Kidney (tissue), 14 donors: ENCODE measurements around the gene PLEK. TPM values are rescaled to one million over a fixed set of nuclear protein-coding genes. Genes with fewer than 3 reads are reported as not detected.

Experiments used
- DNase-seq, 5 donors: peaks; one replicate each; pipeline ENCODE4 v3.0.0-alpha.2; 2013 to 2020
- FAIRE-seq: peaks from 2 replicates; lab custom pipeline; 2012; peaks lifted over from hg19 to GRCh38; lab: Jason Lieb, UNC
- H3K27ac ChIP-seq, 2 donors: one replicate each; pipeline ENCODE4 v1.7.0; 2013; ENCODE audit warnings: low read depth in 2 of 2, low read length in 2 of 2, inconsistent platforms in 1 of 2
- H3K27me3 ChIP-seq: one replicate; pipeline ENCODE4 v1.7.1; 2013; ENCODE audit warnings: low read length, inconsistent platforms; ENCODE audit not compliant: control insufficient read depth, insufficient read depth
- H3K36me3 ChIP-seq, 3 donors: one replicate each; pipeline versions ENCODE4 v1.7.0 to v1.7.1; 2013; ENCODE audit warnings: low read length in 3 of 3, control low read depth in 1 of 3, inconsistent platforms in 1 of 3; ENCODE audit not compliant: insufficient read depth in 3 of 3, control insufficient read depth in 2 of 3
- H3K4me1 ChIP-seq, 3 donors: one replicate each; pipeline versions ENCODE4 v1.7.0 to v1.7.1; 2013; ENCODE audit warnings: low read length in 3 of 3, inconsistent platforms in 1 of 3, low read depth in 1 of 3; ENCODE audit not compliant: control insufficient read depth in 2 of 3, insufficient read depth in 2 of 3
- H3K4me3 ChIP-seq, 3 donors: one replicate each; pipeline versions ENCODE4 v1.7.0 to v1.8.1; 2013; ENCODE audit warnings: low read length in 3 of 3, control low read depth in 1 of 3, inconsistent platforms in 1 of 3
- H3K9ac ChIP-seq, 3 donors: one replicate each; pipeline versions ENCODE4 v1.7.0 to v1.7.1; 2013; ENCODE audit warnings: low read length in 3 of 3, control low read depth in 1 of 3, inconsistent platforms in 1 of 3
- H3K9me3 ChIP-seq, 3 donors: one replicate each; pipeline versions ENCODE4 v1.7.0 to v1.7.1; 2013; ENCODE audit warnings: low read length in 3 of 3, control low read depth in 1 of 3, inconsistent platforms in 1 of 3; ENCODE audit not compliant: control insufficient read depth in 2 of 3, insufficient read depth in 1 of 3
- CTCF ChIP-seq: IDR thresholded peaks from 3 replicates; pipeline ENCODE4 v1.5.1; 2012; ENCODE audit warnings: mild to moderate bottlenecking, moderate library complexity, borderline replicate concordance; ENCODE audit not compliant: insufficient read depth; ENCODE audit errors: extremely low read depth
- intact Hi-C: fragments of 100-400 bp; cut with DNase I; formaldehyde crosslinking; loops from one replicate; pipeline ENCODE4 v1.11.1; 2022
- polyA plus RNA-seq: library from polyadenylated mRNA; stranded (reverse); fragments of 350-450 nt; fragmentation: Illumina TruSeq; extraction: RNeasy Lipid Tissue Mini Kit (QIAGEN cat#74804); gene quantifications from one replicate; pipeline ENCODE4 v1.2.3, GENCODE V29; 2014; ENCODE audit warnings: low read depth, low replicate concordance; ENCODE audit not compliant: insufficient read depth
- total RNA-seq: library from RNA; stranded (reverse); fragmentation: NEBNext Ultra II Directional; extraction: Animal tissue kit (Norgen Biotek cat#: 25700); gene quantifications from one replicate; pipeline ENCODE4 v1.2.1, GENCODE V29; 2021
- donor health status: control.
- donor health status: control.
- donor health status: control.
- donor health status: control.
- donor health status: control.
- donor health status: DM: yes; HTN: yes; CAD: no.
- donor health status: Normal renal cell carcinoma (clear cell type).

The PLEK gene
- total and polyA plus RNA-seq, 2 donors from 2014 or later: 2.8 to 17.3 TPM

- H3K4me3 ChIP-seq: no peak overlapping the region
- H3K27ac ChIP-seq: peak overlapping the region in 1 of 2 donors; percentile 34
- no peak for TF ChIP-seq CTCF
- no peaks in the 10 kb centered on the region for H3K36me3 ChIP-seq
- H3K9me3 ChIP-seq: no peaks in the 10 kb centered on the region
- FAIRE-seq: no peak
- H3K27me3 ChIP-seq: no peaks in the 10 kb centered on the region
- no peak overlapping the region for H3K9ac ChIP-seq
- DNase-seq: peak in 2 of 5 donors; percentile 34 to 40
- intact Hi-C loops: loop anchor here (5.0 kb wide), 1 partner anchor 309 kb away; no protein-coding TSS in a partner anchor
- H3K4me1 ChIP-seq: peaks cover 0 to 4% (median 0%) of the 10 kb centered on the region in 3 donors
Observed at GRCh38 chr2:68436270-68436669, 71.2 kb downstream of the PLEK start.

GRCh38 chr2:68438455-68439303 lies 73.6 kb downstream of the PLEK start:
- FAIRE-seq (no peak), DNase-seq (peak in 1 of 5 donors; percentile 27)
- TF ChIP-seq CTCF: no peak
- Histone ChIP-seq H3K4me3 (no peak overlapping the region), H3K27ac (no peak overlapping the region), H3K9ac (no peak overlapping the region), H3K9me3 (no peaks in the 10 kb centered on the region), H3K27me3 (no peaks in the 10 kb centered on the region), H3K36me3 (no peaks in the 10 kb centered on the region), H3K4me1 (peaks cover 0 to 4% (median 0%) of the 10 kb centered on the region in 3 donors)
- intact Hi-C loops: loop anchor here (5.0 kb wide), 1 partner anchor 311 kb away; no protein-coding TSS in a partner anchor

GRCh38 chr2:68441179-68441993 lies 76.3 kb downstream of the PLEK start:
- TF ChIP-seq CTCF: peak; percentile 88
- no peak overlapping the region for H3K4me3 ChIP-seq
- H3K9ac ChIP-seq: no peak overlapping the region
- H3K4me1 ChIP-seq: peaks cover 0 to 1% (median 0%) of the 10 kb centered on the region in 3 donors
- H3K9me3 ChIP-seq: no peaks in the 10 kb centered on the region
- intact Hi-C loops: no loop called here
- peak; percentile 79 to 95 (median 84) for DNase-seq
- FAIRE-seq: peak; percentile 71
- H3K27ac ChIP-seq: peak overlapping the region in 1 of 2 donors; percentile 53
- H3K27me3 ChIP-seq: no peaks in the 10 kb centered on the region
- no peaks in the 10 kb centered on the region for H3K36me3 ChIP-seq
